Ishikawa (cell line): ENCODE results near the gene OR10V1.

Source experiments
- CEBPB ChIP-seq: IDR thresholded peaks from 2 replicates; pipeline ENCODE4 v1.6.1; 2012
- CREB1 ChIP-seq: IDR thresholded peaks from 2 replicates; pipeline ENCODE4 v1.6.1; 2012; ENCODE audit warnings: low read depth
- EGR1 ChIP-seq: IDR thresholded peaks from 2 replicates; pipeline ENCODE4 v1.6.1; 2012
- EP300 ChIP-seq: IDR thresholded peaks from 2 replicates; pipeline ENCODE4 v1.6.1; 2012; ENCODE audit warnings: borderline replicate concordance
- FOXM1 ChIP-seq: IDR thresholded peaks from 2 replicates; pipeline ENCODE4 v1.6.1; 2012; ENCODE audit warnings: low read depth, borderline replicate concordance
- NFIC ChIP-seq: IDR thresholded peaks from 2 replicates; pipeline ENCODE4 v1.6.1; 2012
- RAD21 ChIP-seq: IDR thresholded peaks from 2 replicates; pipeline ENCODE4 v1.6.1; 2012; ENCODE audit warnings: low read depth
- TAF1 ChIP-seq: IDR thresholded peaks from 2 replicates; pipeline ENCODE4 v1.6.1; 2012; ENCODE audit warnings: low read depth, mild to moderate bottlenecking
- TCF12 ChIP-seq: IDR thresholded peaks from 2 replicates; pipeline ENCODE4 v1.6.1; 2012; ENCODE audit warnings: low read depth
- TEAD4 ChIP-seq: IDR thresholded peaks from 2 replicates; pipeline ENCODE4 v1.6.1; 2012
- YY1 ChIP-seq: IDR thresholded peaks from 2 replicates; pipeline ENCODE4 v1.6.1; 2012; ENCODE audit warnings: low read depth
- ZBTB7A ChIP-seq: IDR thresholded peaks from 2 replicates; pipeline ENCODE4 v1.6.1; 2012; ENCODE audit warnings: low read depth
- TF ChIP-seq, protein P1 (sequence below): IDR thresholded peaks from 2 replicates; pipeline ENCODE4 v1.6.1; 2012
- TF ChIP-seq, protein P2 (sequence below): IDR thresholded peaks from 2 replicates; pipeline ENCODE4 v1.6.1; 2012
- TF ChIP-seq, protein P3 (sequence below): IDR thresholded peaks from 2 replicates; pipeline ENCODE4 v1.6.1; 2012; ENCODE audit warnings: low read depth, mild to moderate bottlenecking

OR10V1 gene, protein sequence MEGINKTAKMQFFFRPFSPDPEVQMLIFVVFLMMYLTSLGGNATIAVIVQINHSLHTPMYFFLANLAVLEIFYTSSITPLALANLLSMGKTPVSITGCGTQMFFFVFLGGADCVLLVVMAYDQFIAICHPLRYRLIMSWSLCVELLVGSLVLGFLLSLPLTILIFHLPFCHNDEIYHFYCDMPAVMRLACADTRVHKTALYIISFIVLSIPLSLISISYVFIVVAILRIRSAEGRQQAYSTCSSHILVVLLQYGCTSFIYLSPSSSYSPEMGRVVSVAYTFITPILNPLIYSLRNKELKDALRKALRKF

DNA sequence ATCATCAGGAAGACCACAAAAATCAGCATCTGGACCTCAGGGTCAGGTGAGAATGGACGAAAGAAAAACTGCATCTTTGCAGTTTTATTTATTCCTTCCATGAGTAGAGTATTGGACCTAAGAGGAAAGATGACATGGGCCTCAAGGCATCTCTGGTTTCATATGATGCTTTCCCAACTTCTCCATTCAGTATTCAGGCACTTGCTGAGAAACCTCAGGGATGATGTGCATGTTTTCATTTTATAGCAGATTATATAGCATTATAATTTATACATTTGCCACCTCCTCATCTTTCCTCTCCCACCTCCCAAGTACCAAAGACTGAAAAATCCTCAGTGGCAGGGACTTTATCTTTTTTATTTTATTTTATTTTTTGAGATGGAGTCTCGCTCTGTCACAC lies at the start of gene OR10V1:
Gene OR10V1, minus strand, starts transcription at position 101 of the 400 bp plus-strand sequence. Its CDS starts 0 bp downstream, at position 101.
- TF ChIP-seq, protein P1, sequence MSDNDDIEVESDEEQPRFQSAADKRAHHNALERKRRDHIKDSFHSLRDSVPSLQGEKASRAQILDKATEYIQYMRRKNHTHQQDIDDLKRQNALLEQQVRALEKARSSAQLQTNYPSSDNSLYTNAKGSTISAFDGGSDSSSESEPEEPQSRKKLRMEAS, result no peak
- TF ChIP-seq TAF1 (no peak), FOXM1 (no peak), YY1 (no peak), NFIC (no peak), EGR1 (no peak), TEAD4 (no peak), EP300 (no peak), CEBPB (no peak), RAD21 (no peak), ZBTB7A (no peak), TCF12 (no peak)
- TF ChIP-seq, protein P2, sequence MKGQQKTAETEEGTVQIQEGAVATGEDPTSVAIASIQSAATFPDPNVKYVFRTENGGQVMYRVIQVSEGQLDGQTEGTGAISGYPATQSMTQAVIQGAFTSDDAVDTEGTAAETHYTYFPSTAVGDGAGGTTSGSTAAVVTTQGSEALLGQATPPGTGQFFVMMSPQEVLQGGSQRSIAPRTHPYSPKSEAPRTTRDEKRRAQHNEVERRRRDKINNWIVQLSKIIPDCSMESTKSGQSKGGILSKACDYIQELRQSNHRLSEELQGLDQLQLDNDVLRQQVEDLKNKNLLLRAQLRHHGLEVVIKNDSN, result no peak

DNA sequence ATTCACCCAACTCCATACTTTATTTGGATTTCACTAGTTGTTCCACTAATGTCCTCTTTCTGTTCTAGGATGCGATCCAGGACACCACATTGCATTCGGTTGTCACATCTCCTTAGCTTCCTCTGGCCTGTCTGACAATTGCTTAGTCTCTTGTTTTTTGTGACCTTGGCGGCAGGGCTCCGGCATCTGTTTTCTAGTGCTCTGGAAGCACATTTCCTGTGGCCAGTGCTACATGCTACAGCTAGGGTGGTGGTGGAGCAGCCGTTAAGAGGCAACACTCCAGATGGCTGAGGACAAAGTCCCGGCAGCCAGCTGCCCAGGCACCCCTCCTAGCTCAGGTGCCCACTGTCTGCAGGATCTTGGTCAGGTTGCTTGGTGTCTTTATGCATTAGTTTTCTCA lies 48.3 kb upstream of the OR10V1 start:
- no peak for TF ChIP-seq CEBPB

DNA sequence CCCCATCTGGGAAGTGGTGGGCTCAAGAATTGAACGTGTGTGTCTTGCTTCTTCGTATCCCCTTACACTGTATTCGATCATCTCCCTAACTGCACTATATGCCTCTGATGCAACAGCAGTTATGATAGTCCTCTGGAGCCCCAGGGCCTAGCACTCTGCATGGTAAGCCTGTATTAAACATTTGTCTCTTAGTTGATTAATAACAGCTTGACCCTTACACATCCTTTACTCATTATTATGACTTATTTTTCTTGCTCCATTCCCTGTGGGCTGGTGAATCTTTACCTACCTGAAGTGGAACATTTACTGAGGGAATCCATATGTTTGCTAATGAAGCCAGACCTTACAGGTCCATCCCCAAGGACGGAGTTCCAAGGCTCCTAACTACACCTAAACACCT lies 47.1 kb upstream of the OR10V1 start:
- TF ChIP-seq YY1, result no peak
- TF ChIP-seq, protein P1, result no peak

DNA sequence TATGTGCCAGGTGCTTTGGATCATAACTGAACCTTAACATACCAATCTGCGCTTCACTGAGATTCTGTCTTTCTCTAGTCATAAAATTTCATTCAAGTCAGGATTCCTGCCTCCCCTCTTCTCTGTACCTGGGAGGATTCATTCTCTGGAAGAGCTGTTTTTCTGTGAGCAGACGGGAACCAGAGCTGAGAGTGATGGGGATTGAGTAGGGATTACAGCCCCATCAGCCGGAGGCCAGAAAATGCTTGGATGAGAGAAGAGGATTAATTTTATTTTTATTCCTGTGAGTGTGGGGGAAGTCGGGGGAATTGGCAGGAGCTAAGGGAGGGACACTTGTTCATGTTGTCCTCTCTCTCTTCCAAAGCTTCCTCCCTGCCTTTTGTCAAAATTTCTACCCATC lies 46.3 kb upstream of the OR10V1 start:
- TF ChIP-seq FOXM1 (no peak), TEAD4 (no peak), CEBPB (no peak), YY1 (no peak), NFIC (no peak), TCF12 (no peak), EGR1 (no peak)
- TF ChIP-seq, protein P2, result no peak
- TF ChIP-seq, protein P1, result no peak

DNA sequence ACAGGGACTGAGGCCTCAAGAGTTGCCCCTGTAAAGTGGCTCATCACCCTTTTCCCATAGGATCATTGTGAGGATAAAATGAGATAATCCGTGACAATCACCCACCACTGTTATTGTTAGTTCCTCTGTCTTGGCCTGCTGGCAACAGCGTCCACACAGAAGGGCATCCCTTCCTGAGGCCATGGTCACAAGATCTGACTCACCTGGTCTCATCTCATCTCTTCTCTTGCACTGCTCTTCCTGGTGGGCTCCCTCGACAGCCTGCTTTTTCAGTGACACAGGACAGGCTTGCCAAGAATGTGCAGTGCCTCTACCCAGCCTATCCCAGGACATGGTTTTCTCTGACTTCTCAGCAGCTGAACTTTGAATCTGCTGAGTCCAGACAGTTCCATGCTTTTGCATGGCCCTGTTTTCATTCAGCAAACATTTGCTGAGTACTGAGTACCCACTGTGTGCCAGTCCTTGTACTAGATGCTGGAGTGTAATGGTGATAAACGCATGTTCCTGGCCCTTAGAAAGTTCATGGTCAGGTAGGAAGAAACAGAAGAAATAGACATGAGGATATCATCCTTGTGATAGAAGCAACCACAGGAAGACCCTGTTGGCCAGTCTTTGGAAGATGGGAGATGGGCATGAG lies 44.9 kb upstream of the OR10V1 start:
- TF ChIP-seq NFIC, result no peak
- no peak for TF ChIP-seq TAF1
- no peak for TF ChIP-seq CREB1
- TF ChIP-seq YY1, result no peak
- TF ChIP-seq EP300, result no peak
- no peak for TF ChIP-seq ZBTB7A
- no peak for TF ChIP-seq CEBPB
- no peak for TF ChIP-seq EGR1
- no peak for TF ChIP-seq RAD21
- no peak for TF ChIP-seq TCF12
- TF ChIP-seq, protein P2, result no peak
- TF ChIP-seq FOXM1, result no peak
- TF ChIP-seq, protein P3, sequence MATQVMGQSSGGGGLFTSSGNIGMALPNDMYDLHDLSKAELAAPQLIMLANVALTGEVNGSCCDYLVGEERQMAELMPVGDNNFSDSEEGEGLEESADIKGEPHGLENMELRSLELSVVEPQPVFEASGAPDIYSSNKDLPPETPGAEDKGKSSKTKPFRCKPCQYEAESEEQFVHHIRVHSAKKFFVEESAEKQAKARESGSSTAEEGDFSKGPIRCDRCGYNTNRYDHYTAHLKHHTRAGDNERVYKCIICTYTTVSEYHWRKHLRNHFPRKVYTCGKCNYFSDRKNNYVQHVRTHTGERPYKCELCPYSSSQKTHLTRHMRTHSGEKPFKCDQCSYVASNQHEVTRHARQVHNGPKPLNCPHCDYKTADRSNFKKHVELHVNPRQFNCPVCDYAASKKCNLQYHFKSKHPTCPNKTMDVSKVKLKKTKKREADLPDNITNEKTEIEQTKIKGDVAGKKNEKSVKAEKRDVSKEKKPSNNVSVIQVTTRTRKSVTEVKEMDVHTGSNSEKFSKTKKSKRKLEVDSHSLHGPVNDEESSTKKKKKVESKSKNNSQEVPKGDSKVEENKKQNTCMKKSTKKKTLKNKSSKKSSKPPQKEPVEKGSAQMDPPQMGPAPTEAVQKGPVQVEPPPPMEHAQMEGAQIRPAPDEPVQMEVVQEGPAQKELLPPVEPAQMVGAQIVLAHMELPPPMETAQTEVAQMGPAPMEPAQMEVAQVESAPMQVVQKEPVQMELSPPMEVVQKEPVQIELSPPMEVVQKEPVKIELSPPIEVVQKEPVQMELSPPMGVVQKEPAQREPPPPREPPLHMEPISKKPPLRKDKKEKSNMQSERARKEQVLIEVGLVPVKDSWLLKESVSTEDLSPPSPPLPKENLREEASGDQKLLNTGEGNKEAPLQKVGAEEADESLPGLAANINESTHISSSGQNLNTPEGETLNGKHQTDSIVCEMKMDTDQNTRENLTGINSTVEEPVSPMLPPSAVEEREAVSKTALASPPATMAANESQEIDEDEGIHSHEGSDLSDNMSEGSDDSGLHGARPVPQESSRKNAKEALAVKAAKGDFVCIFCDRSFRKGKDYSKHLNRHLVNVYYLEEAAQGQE, result no peak
- TF ChIP-seq TEAD4, result no peak
- TF ChIP-seq, protein P1, result no peak

DNA sequence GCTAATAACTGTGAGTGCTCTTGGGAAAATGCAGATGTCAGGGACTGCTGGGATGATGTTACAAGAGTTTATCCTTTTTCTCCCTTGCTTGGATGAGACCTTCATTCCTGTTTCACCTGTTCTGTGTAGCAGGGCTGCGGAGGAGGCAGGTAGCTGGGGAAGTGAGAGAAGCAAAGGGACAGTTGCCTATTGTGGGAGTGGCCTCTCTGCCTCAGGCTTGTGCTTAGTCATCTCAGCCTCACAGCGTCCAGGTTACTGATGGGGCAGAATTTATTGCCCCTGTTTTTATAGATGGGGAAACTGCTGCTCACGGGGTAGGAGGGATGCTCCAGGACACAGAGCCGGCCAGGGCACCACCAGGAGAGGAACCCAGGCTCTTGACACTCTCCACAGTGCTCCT lies 43.2 kb upstream of the OR10V1 start:
- TF ChIP-seq, protein P3, result no peak
- no peak for TF ChIP-seq FOXM1
- no peak for TF ChIP-seq CREB1
- no peak for TF ChIP-seq CEBPB
- no peak for TF ChIP-seq NFIC
- TF ChIP-seq YY1, result no peak
- TF ChIP-seq TCF12, result no peak
- TF ChIP-seq TAF1, result no peak
- TF ChIP-seq TEAD4, result no peak
- TF ChIP-seq RAD21, result no peak
- no peak for TF ChIP-seq EP300
- TF ChIP-seq, protein P2, result no peak
- TF ChIP-seq EGR1, result no peak
- no peak for TF ChIP-seq ZBTB7A
- TF ChIP-seq, protein P1, result no peak
